Brain microvascular endothelial cell (primary cell): ENCODE measurements around the gene LDLR.

ENCODE experiments used
- DNase-seq: peaks from one replicate; pipeline ENCODE4 v3.0.0-alpha.2; 2020
- H3K27ac ChIP-seq: fragments of 250-450 bp; sonication (Bioruptor Pico); 2 replicates; pipeline ENCODE4 v1.5.1; 2020; ENCODE audit warnings: mild to moderate bottlenecking, moderate library complexity
- H3K27me3 ChIP-seq: fragments of 250-450 bp; sonication (Bioruptor Pico); replicated peaks from 2 replicates; pipeline ENCODE4 v1.5.1; 2020; ENCODE audit warnings: mild to moderate bottlenecking
- H3K36me3 ChIP-seq: fragments of 250-450 bp; sonication (Bioruptor Pico); replicated peaks from 2 replicates; pipeline ENCODE4 v1.5.1; 2020; ENCODE audit warnings: mild to moderate bottlenecking
- H3K4me3 ChIP-seq: 2 replicates; pipeline ENCODE4 v1.5.1; 2011; ENCODE audit warnings: low read depth, mild to moderate bottlenecking, control low read depth, low read length, moderate library complexity
- CTCF ChIP-seq: IDR thresholded peaks from 2 replicates; pipeline ENCODE4 v1.5.1; 2011; ENCODE audit warnings: low read depth, mild to moderate bottlenecking, moderate library complexity, low read length, control low read depth, inconsistent platforms; ENCODE audit errors: missing control alignments
- in situ Hi-C: cut with HindIII; loops from 2 replicates; pipeline ENCODE4 v1.10.0; 2017; ENCODE audit warnings: low sequenced_read_pairs, low pct_ligation_motif_present

LDLR gene

GRCh38 chr19:11125994-11126685 is 36.9 kb downstream of the LDLR start:
- H3K27me3 ChIP-seq = no peaks in the 10 kb centered on the region
- H3K27ac ChIP-seq = no peak overlapping the region
- in situ Hi-C loops = no loop called here
- no peak overlapping the region for H3K4me3 ChIP-seq
- H3K36me3 ChIP-seq = peaks cover 95% of the 10 kb centered on the region
- peak; percentile 82 for TF ChIP-seq CTCF
- peak; percentile 49 for DNase-seq

GRCh38 chr19:11127905-11128304 is 38.6 kb downstream of the LDLR start:
- TF ChIP-seq CTCF = no peak
- no peaks in the 10 kb centered on the region for H3K27me3 ChIP-seq
- H3K4me3 ChIP-seq = no peak overlapping the region
- peaks cover 95% of the 10 kb centered on the region for H3K36me3 ChIP-seq
- in situ Hi-C loops = no loop called here
- no peak overlapping the region for H3K27ac ChIP-seq
- DNase-seq = no peak

GRCh38 chr19:11130824-11131455 is 41.7 kb downstream of the LDLR start:
- DNase-seq = peak; percentile 56
- peaks cover 71% of the 10 kb centered on the region for H3K36me3 ChIP-seq
- no peaks in the 10 kb centered on the region for H3K27me3 ChIP-seq
- no peak overlapping the region for H3K4me3 ChIP-seq
- no peak overlapping the region for H3K27ac ChIP-seq
- peak; percentile 95 for TF ChIP-seq CTCF
- in situ Hi-C loops = no loop called here

GRCh38 chr19:11131471-11131870 is 42.2 kb downstream of the LDLR start:
- Histone ChIP-seq H3K27ac (no peak overlapping the region), H3K36me3 (peaks cover 65% of the 10 kb centered on the region), H3K27me3 (no peaks in the 10 kb centered on the region), H3K4me3 (no peak overlapping the region)
- DNase-seq = no peak
- in situ Hi-C loops = no loop called here
- no peak for TF ChIP-seq CTCF

- in situ Hi-C loops = no loop called here
- Histone ChIP-seq H3K4me3 (no peak overlapping the region), H3K36me3 (peaks cover 15% of the 10 kb centered on the region), H3K27me3 (no peaks in the 10 kb centered on the region), H3K27ac (no peak overlapping the region)
- no peak for DNase-seq
- TF ChIP-seq CTCF = no peak
Measured at GRCh38 chr19:11136400-11137101, 47.3 kb downstream of the LDLR start.
